OCI-LY3 (cell line): ENCODE results near the gene CMIP.

Experiments
- H2AFZ ChIP-seq: fragments of 200-600, 300-600 bp; shearing (Covaris generic); 2 replicates; pipeline ENCODE4 v1.6.0; 2014; ENCODE audit warnings: antibody characterized with exemption, low read depth, low read length
- H3K27ac ChIP-seq: fragments of 200-600, 300-600 bp; sonication (generic); 2 replicates; pipeline ENCODE4 v1.5.1; 2014; ENCODE audit warnings: mild to moderate bottlenecking, low read length, moderate library complexity, mixed read lengths
- H3K27me3 ChIP-seq: fragments of 200-600, 300-600 bp; sonication (generic); 2 replicates; pipeline ENCODE4 v1.6.1; 2014; ENCODE audit warnings: low read depth, low read length, mixed read lengths
- H3K36me3 ChIP-seq: fragments of 200-600, 300-600 bp; sonication (generic); replicated peaks from 2 replicates; pipeline ENCODE3; 2014; ENCODE audit warnings: low read depth, low read length, mixed read lengths
- H3K4me1 ChIP-seq: fragments of 300-600, 200-600 bp; sonication (generic); 2 replicates; pipeline ENCODE4 v1.6.1; 2014; ENCODE audit warnings: low read length, mixed read lengths
- H3K4me2 ChIP-seq: fragments of 200-600, 300-600 bp; sonication (generic); 2 replicates; pipeline ENCODE4 v1.6.1; 2014; ENCODE audit warnings: low read length, mixed read lengths
- H3K4me3 ChIP-seq: fragments of 300-600, 200-600 bp; sonication (generic); 2 replicates; pipeline ENCODE4 v1.5.1; 2014; ENCODE audit warnings: antibody characterized with exemption, mild to moderate bottlenecking, low read length, moderate library complexity
- H3K79me2 ChIP-seq: fragments of 300-600, 200-600 bp; shearing (Covaris generic); 2 replicates; pipeline ENCODE4 v1.6.1; 2014; ENCODE audit warnings: mild to moderate bottlenecking, low read length, mixed read lengths
- H3K9ac ChIP-seq: fragments of 300-600, 200-600 bp; shearing (Covaris generic); 2 replicates; pipeline ENCODE4 v1.6.0; 2014; ENCODE audit warnings: mild to moderate bottlenecking, low read length, moderate library complexity
- H3K9me3 ChIP-seq: fragments of 200-600, 300-600 bp; shearing (Covaris generic); 2 replicates; pipeline ENCODE4 v1.6.1; 2014; ENCODE audit warnings: low read length, mixed read lengths; ENCODE audit not compliant: insufficient read depth
- H4K20me1 ChIP-seq: fragments of 200-600, 300-600 bp; sonication (generic); 2 replicates; pipeline ENCODE4 v1.6.1; 2016; ENCODE audit warnings: low read length, mixed read lengths; ENCODE audit not compliant: insufficient read depth
- EZH2phosphoT487 ChIP-seq: fragments of 200-600 bp; shearing (Covaris generic); IDR thresholded peaks from 2 replicates; pipeline ENCODE4 v1.6.1; 2018; ENCODE audit warnings: antibody characterized with exemption, mixed run types, low read depth
- TF ChIP-seq, protein P1 (sequence below): fragments of 200-600, 300-600 bp; sonication (generic); IDR thresholded peaks from 2 replicates; pipeline ENCODE4 v1.5.1; 2014; ENCODE audit warnings: antibody characterized with exemption, low read length, low read depth

The CMIP gene

DNA sequence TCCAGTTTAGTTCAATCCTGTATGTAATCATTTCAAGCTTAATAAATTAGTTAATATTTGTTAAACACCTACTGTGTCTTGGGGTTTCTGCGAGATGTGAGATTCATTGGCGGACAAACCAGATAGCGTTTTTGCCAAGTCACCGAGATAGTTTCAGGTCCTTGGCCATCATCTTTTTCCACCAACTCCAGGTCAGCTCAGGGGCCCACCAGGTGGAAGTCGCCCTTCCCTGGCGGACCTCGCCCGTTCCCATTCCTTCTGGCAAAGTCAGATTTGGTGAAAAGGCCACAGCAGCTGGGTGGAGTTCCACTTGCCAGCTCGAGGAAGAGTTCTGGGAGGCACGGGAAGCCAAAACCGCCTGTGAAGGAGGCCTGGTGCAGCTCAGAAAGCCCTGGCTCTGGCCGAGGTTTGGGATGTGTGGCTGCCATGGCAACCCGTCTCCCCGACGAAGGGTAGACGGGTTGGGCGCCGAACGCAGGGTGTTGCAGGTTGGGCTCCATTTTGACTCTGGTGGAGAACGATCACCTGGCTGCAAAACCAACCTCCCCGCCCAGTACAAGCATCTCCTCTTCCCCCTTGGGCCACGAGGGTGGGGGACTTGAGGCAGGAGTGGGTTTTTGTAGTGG lies 39.5 kb downstream of the CMIP start:
- peaks cover 51% of the 10 kb centered on the region for H3K4me1 ChIP-seq
- H3K27ac ChIP-seq = no peak overlapping the region
- peaks cover 89% of the 10 kb centered on the region for H3K79me2 ChIP-seq
- H3K36me3 ChIP-seq = peaks cover 17% of the 10 kb centered on the region
- no peak overlapping the region for H3K4me2 ChIP-seq
- H3K4me3 ChIP-seq = no peak overlapping the region
- H4K20me1 ChIP-seq = peaks cover 28% of the 10 kb centered on the region
- H3K9ac ChIP-seq = no peak overlapping the region
- H2AFZ ChIP-seq = no peak overlapping the region
- TF ChIP-seq, protein P1, sequence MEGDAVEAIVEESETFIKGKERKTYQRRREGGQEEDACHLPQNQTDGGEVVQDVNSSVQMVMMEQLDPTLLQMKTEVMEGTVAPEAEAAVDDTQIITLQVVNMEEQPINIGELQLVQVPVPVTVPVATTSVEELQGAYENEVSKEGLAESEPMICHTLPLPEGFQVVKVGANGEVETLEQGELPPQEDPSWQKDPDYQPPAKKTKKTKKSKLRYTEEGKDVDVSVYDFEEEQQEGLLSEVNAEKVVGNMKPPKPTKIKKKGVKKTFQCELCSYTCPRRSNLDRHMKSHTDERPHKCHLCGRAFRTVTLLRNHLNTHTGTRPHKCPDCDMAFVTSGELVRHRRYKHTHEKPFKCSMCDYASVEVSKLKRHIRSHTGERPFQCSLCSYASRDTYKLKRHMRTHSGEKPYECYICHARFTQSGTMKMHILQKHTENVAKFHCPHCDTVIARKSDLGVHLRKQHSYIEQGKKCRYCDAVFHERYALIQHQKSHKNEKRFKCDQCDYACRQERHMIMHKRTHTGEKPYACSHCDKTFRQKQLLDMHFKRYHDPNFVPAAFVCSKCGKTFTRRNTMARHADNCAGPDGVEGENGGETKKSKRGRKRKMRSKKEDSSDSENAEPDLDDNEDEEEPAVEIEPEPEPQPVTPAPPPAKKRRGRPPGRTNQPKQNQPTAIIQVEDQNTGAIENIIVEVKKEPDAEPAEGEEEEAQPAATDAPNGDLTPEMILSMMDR = no peak
- TF ChIP-seq EZH2phosphoT487 = no peak
- H3K27me3 ChIP-seq = no peaks in the 10 kb centered on the region
- no peaks in the 10 kb centered on the region for H3K9me3 ChIP-seq

DNA sequence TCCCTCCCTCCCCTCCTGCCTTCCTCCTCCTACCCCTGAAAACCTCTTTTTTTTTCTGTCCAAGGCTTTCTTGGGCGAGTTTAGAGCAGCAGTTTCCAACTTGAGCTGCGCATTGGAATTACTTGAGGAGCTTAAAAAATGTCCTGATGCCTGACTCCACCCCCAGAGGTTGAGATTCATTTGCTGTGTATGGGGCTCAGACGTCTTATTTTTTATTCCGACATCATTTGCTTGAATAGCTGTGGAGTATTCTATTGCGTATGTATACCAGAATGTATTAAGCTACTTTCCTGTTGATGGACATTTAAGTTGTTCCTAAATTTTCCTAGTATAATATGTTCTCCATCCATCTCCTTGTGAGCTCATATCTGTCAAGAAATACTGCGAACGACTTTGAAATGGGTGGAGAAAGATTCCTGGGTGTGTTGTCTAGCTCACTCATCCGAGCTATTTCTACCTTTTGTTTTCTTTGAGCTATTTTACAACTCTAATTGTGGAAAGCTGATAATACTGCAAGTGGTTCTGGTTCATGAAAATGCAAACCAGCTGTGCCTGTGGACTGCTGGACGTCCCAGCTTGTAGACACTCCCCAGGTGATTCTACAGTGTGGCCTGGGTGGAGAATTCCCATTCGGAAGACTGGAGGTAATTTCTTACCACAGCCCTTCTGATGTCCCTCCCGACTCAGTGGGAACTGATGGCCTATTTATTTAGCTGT lies 40.5 kb downstream of the CMIP start:
- Histone ChIP-seq H3K4me2 (no peak overlapping the region), H3K27me3 (no peaks in the 10 kb centered on the region), H3K9me3 (no peaks in the 10 kb centered on the region), H3K36me3 (peaks cover 12% of the 10 kb centered on the region), H3K79me2 (peaks cover 93% of the 10 kb centered on the region), H3K27ac (no peak overlapping the region), H2AFZ (no peak overlapping the region), H3K9ac (no peak overlapping the region), H3K4me1 (peaks cover 51% of the 10 kb centered on the region), H4K20me1 (peaks cover 38% of the 10 kb centered on the region), H3K4me3 (no peak overlapping the region)
- TF ChIP-seq, protein P1 = no peak
- TF ChIP-seq EZH2phosphoT487 = no peak

DNA sequence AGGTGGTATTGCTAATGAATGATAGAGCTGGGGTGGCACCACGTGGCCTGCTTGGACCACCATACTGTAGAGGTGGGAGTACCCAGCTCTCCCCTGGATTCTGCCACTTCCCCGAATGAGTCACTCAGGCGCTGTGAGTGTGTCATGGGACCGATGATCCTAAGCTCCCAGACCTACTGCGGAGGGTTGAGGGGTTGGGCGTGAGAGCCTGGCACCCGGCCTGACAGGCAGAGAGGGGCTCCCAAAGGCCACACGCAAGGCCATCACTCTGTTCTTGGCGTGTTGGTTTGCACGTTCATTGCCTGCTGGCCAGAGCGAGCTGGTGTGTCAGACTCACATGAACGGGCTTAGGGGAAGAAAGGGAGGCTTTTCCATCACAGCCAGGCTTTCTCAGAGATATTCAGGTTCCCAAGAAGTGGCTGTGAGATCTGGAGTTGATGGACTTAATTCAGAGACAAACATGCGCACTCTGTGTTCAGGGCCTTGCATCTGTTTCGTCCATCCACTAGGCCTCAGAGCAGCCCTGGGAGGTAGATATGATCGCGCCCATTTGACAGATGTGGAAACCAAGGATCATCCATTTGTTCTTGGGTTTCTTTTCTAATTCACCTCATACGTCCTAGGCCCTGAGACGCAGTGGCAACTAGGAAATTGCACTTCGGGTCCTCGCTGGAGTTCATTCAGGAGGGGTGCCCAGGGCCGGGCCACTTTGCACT lies 41.4 kb downstream of the CMIP start:
- H3K9ac ChIP-seq = no peak overlapping the region
- H3K36me3 ChIP-seq = peaks cover 12% of the 10 kb centered on the region
- H3K4me3 ChIP-seq = no peak overlapping the region
- H3K4me2 ChIP-seq = no peak overlapping the region
- H2AFZ ChIP-seq = no peak overlapping the region
- H4K20me1 ChIP-seq = peaks cover 47% of the 10 kb centered on the region
- no peak overlapping the region for H3K27ac ChIP-seq
- TF ChIP-seq, protein P1 = no peak
- no peak for TF ChIP-seq EZH2phosphoT487
- no peaks in the 10 kb centered on the region for H3K27me3 ChIP-seq
- peaks cover 42% of the 10 kb centered on the region for H3K4me1 ChIP-seq
- H3K9me3 ChIP-seq = no peaks in the 10 kb centered on the region
- H3K79me2 ChIP-seq = peaks cover 94% of the 10 kb centered on the region

DNA sequence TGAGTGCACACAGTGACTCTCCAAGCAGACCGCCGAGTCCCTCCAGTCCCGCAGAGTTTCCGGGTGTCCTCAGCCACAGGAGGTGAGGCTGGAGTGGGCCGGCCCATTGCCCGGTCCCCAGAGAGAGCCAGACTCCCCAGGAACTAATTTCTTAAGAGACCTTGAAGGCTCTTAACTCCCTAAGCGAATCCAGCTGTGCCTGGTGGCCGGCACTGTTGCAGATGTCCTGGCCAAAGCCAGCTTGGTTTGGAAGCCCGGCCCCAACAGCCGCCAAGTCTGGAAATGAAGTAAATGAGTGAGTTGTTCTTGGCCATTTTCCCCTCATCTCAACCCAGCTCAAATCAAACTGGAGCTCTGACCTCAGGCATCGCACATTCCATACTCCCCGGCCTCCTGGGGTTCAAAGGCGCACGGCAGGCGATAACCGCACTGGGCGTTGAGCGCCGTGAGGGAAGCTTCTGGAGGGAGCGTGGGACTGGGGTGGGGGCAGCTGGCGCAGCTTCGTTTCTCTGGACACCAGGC lies 42.0 kb downstream of the CMIP start:
- Histone ChIP-seq H2AFZ (no peak overlapping the region), H3K4me2 (no peak overlapping the region), H4K20me1 (peaks cover 53% of the 10 kb centered on the region), H3K36me3 (peaks cover 12% of the 10 kb centered on the region), H3K9me3 (no peaks in the 10 kb centered on the region), H3K9ac (no peak overlapping the region), H3K27me3 (no peaks in the 10 kb centered on the region), H3K4me1 (peaks cover 37% of the 10 kb centered on the region), H3K79me2 (peaks cover 98% of the 10 kb centered on the region), H3K27ac (no peak overlapping the region), H3K4me3 (no peak overlapping the region)
- TF ChIP-seq EZH2phosphoT487 = no peak
- TF ChIP-seq, protein P1 = no peak
